Duodenal mucosa (tissue), 2 donors: ENCODE data around the gene CLCA4.

Source experiments
- H3K27ac ChIP-seq: one replicate; pipeline ENCODE4 v1.7.0; 2013; ENCODE audit warnings: low read depth, low read length
- H3K27me3 ChIP-seq, 2 donors: one replicate each; pipeline ENCODE4 v1.7.0; 2013; ENCODE audit warnings: low read length in 2 of 2, control low read depth in 1 of 2; ENCODE audit not compliant: insufficient read depth in 2 of 2, control insufficient read depth in 1 of 2
- H3K36me3 ChIP-seq, 2 donors: one replicate each; pipeline ENCODE4 v1.7.0; 2013; ENCODE audit warnings: low read length in 2 of 2, control low read depth in 1 of 2; ENCODE audit not compliant: insufficient read depth in 2 of 2, control insufficient read depth in 1 of 2
- H3K4me1 ChIP-seq, 2 donors: one replicate each; pipeline ENCODE4 v1.7.0; 2013; ENCODE audit warnings: low read length in 2 of 2, control low read depth in 1 of 2; ENCODE audit not compliant: insufficient read depth in 2 of 2, control insufficient read depth in 1 of 2
- H3K4me3 ChIP-seq, 2 donors: one replicate each; pipeline ENCODE4 v1.7.0; 2013; ENCODE audit warnings: low read length in 2 of 2, low read depth in 1 of 2
- H3K9ac ChIP-seq, 2 donors: one replicate each; pipeline ENCODE4 v1.7.0; 2013; ENCODE audit warnings: low read length in 2 of 2, low read depth in 1 of 2
- H3K9me3 ChIP-seq, 2 donors: one replicate each; pipeline ENCODE4 v1.7.0; 2013; ENCODE audit warnings: low read length in 2 of 2, control low read depth in 1 of 2; ENCODE audit not compliant: control insufficient read depth in 1 of 2

The CLCA4 gene

GRCh38 chr1:86505564-86505902 is 41.3 kb upstream of the CLCA4 start:
- Histone ChIP-seq H3K4me3 (no peak overlapping the region), H3K9me3 (no peaks in the 10 kb centered on the region), H3K36me3 (no peaks in the 10 kb centered on the region), H3K4me1 (peaks cover 4% of the 10 kb centered on the region in 2 donors), H3K27me3 (no peaks in the 10 kb centered on the region), H3K27ac (no peak overlapping the region), H3K9ac (no peak overlapping the region)

GRCh38 chr1:86507935-86508582 is 38.8 kb upstream of the CLCA4 start:
- no peaks in the 10 kb centered on the region for H3K36me3 ChIP-seq
- no peaks in the 10 kb centered on the region for H3K9me3 ChIP-seq
- H3K4me1 ChIP-seq: peaks cover 0 to 3% of the 10 kb centered on the region in 2 donors
- no peak overlapping the region for H3K27ac ChIP-seq
- no peak overlapping the region for H3K4me3 ChIP-seq
- no peak overlapping the region for H3K9ac ChIP-seq
- H3K27me3 ChIP-seq: no peaks in the 10 kb centered on the region

- H3K36me3 ChIP-seq: no peaks in the 10 kb centered on the region
- H3K9me3 ChIP-seq: no peaks in the 10 kb centered on the region
- no peaks in the 10 kb centered on the region for H3K4me1 ChIP-seq
- no peak overlapping the region for H3K27ac ChIP-seq
- H3K27me3 ChIP-seq: no peaks in the 10 kb centered on the region
- no peak overlapping the region for H3K9ac ChIP-seq
- H3K4me3 ChIP-seq: no peak overlapping the region
These were observed 38.3 kb upstream of the CLCA4 start for GRCh38 chr1:86508583-86508969.

- Histone ChIP-seq H3K27me3 (no peaks in the 10 kb centered on the region), H3K4me1 (no peaks in the 10 kb centered on the region), H3K27ac (no peak overlapping the region), H3K9ac (no peak overlapping the region), H3K9me3 (no peaks in the 10 kb centered on the region), H3K4me3 (no peak overlapping the region), H3K36me3 (no peaks in the 10 kb centered on the region)
These were observed 31.3 kb upstream of the CLCA4 start for GRCh38 chr1:86515597-86515996.

GRCh38 chr1:86516335-86516734 is 30.5 kb upstream of the CLCA4 start:
- no peaks in the 10 kb centered on the region for H3K4me1 ChIP-seq

GRCh38 chr1:86517336-86517735 is 29.5 kb upstream of the CLCA4 start:
- H3K9me3 ChIP-seq: no peaks in the 10 kb centered on the region
- no peak overlapping the region for H3K9ac ChIP-seq
- no peak overlapping the region for H3K4me3 ChIP-seq
- H3K27ac ChIP-seq: no peak overlapping the region
- H3K4me1 ChIP-seq: no peaks in the 10 kb centered on the region
- no peaks in the 10 kb centered on the region for H3K36me3 ChIP-seq
- H3K27me3 ChIP-seq: peaks cover 0 to 3% of the 10 kb centered on the region in 2 donors

More at GRCh38 chr1:86516335-86516734, 30.5 kb upstream of the CLCA4 start:
- no peak overlapping the region for H3K27ac ChIP-seq
- H3K9ac ChIP-seq: no peak overlapping the region
- no peaks in the 10 kb centered on the region for H3K9me3 ChIP-seq
- H3K36me3 ChIP-seq: no peaks in the 10 kb centered on the region
- peaks cover 0 to 3% of the 10 kb centered on the region in 2 donors for H3K27me3 ChIP-seq
- H3K4me3 ChIP-seq: no peak overlapping the region

GRCh38 chr1:86520789-86521521 is 25.9 kb upstream of the CLCA4 start:
- H3K36me3 ChIP-seq: no peaks in the 10 kb centered on the region
- H3K9ac ChIP-seq: no peak overlapping the region
- H3K4me1 ChIP-seq: no peaks in the 10 kb centered on the region
- H3K4me3 ChIP-seq: no peak overlapping the region
- no peak overlapping the region for H3K27ac ChIP-seq
- H3K9me3 ChIP-seq: no peaks in the 10 kb centered on the region
- H3K27me3 ChIP-seq: peaks cover 0 to 3% of the 10 kb centered on the region in 2 donors

GRCh38 chr1:86521522-86521891 is 25.4 kb upstream of the CLCA4 start:
- no peaks in the 10 kb centered on the region for H3K4me1 ChIP-seq
- H3K9me3 ChIP-seq: no peaks in the 10 kb centered on the region
- H3K27ac ChIP-seq: no peak overlapping the region
- no peak overlapping the region for H3K9ac ChIP-seq
- peaks cover 0 to 3% of the 10 kb centered on the region in 2 donors for H3K27me3 ChIP-seq
- H3K36me3 ChIP-seq: no peaks in the 10 kb centered on the region
- H3K4me3 ChIP-seq: no peak overlapping the region

GRCh38 chr1:86522240-86522639 is 24.6 kb upstream of the CLCA4 start:
- Histone ChIP-seq H3K4me3 (no peak overlapping the region), H3K27ac (no peak overlapping the region), H3K27me3 (peaks cover 0 to 3% of the 10 kb centered on the region in 2 donors), H3K9me3 (no peaks in the 10 kb centered on the region), H3K9ac (no peak overlapping the region), H3K4me1 (peaks cover 0 to 4% of the 10 kb centered on the region in 2 donors), H3K36me3 (no peaks in the 10 kb centered on the region)

- Histone ChIP-seq H3K9me3 (no peaks in the 10 kb centered on the region), H3K27me3 (peaks cover 0 to 3% of the 10 kb centered on the region in 2 donors), H3K4me1 (peaks cover 6 to 7% of the 10 kb centered on the region in 2 donors), H3K36me3 (no peaks in the 10 kb centered on the region), H3K27ac (no peak overlapping the region), H3K4me3 (no peak overlapping the region), H3K9ac (no peak overlapping the region)
These were observed 23.1 kb upstream of the CLCA4 start for GRCh38 chr1:86523670-86524354.
